GM18502 (cell line): ENCODE data around the gene SLC25A29.
"Not testable (repeated sequence)": the region's sequence is repeated elsewhere in the genome, so short reads cannot be mapped to it uniquely, and the experiment has no call there.

Experiments used
- ATAC-seq: cut with Tn5 transposase; IDR thresholded peaks from one replicate; pipeline ENCODE4 v1.9.1; 2021; ENCODE audit warnings: mild to moderate bottlenecking; ENCODE audit not compliant: unreplicated experiment, poor library complexity

The SLC25A29 gene

GRCh38 chr14:100313464-100314230, 7.4 kb upstream of the SLC25A29 start:
- no peak for ATAC-seq

GRCh38 chr14:100312877-100313400, 6.7 kb upstream of the SLC25A29 start:
- ATAC-seq: no peak

GRCh38 chr14:100312110-100312876, 6.0 kb upstream of the SLC25A29 start:
- not testable (repeated sequence) for ATAC-seq

- no peak for ATAC-seq
Measured at GRCh38 chr14:100309028-100309737, 2.9 kb upstream of the SLC25A29 start.

GRCh38 chr14:100308427-100308792, 2.2 kb upstream of the SLC25A29 start:
- ATAC-seq: not testable (repeated sequence)

GRCh38 chr14:100307766-100308426, 1.7 kb upstream of the SLC25A29 start:
- no peak for ATAC-seq

- peak; percentile 14 for ATAC-seq
Measured at GRCh38 chr14:100306998-100307765, 938 bp upstream of the SLC25A29 start.

GRCh38 chr14:100305324-100306100, 732 bp downstream of the SLC25A29 start:
- no peak for ATAC-seq

GRCh38 chr14:100304825-100305323, 1.4 kb downstream of the SLC25A29 start:
- ATAC-seq: no peak

- ATAC-seq: no peak
Measured at GRCh38 chr14:100303925-100304324, 2.3 kb downstream of the SLC25A29 start.

GRCh38 chr14:100303179-100303578, 3.1 kb downstream of the SLC25A29 start:
- no peak for ATAC-seq

- no peak for ATAC-seq
Measured at GRCh38 chr14:100302616-100303015, 3.6 kb downstream of the SLC25A29 start.

GRCh38 chr14:100299238-100299560, 7.0 kb downstream of the SLC25A29 start:
- ATAC-seq: no peak

GRCh38 chr14:100298551-100299237, 7.5 kb downstream of the SLC25A29 start:
- ATAC-seq: no peak

GRCh38 chr14:100297320-100298300, 8.6 kb downstream of the SLC25A29 start:
- ATAC-seq: peak; percentile 89

- not testable (repeated sequence) for ATAC-seq
Measured at GRCh38 chr14:100296729-100297128, 9.5 kb downstream of the SLC25A29 start.

GRCh38 chr14:100296106-100296651, 10.1 kb downstream of the SLC25A29 start:
- no peak for ATAC-seq
